ENCODE data around the gene HGFAC.
"Not testable (repeated sequence)": the region's sequence is repeated elsewhere in the genome, so short reads cannot be mapped to it uniquely, and the experiment has no call there.

Gene HGFAC

GRCh38 chr4:3410401-3411135 is 31.2 kb upstream of the HGFAC start:
- no peak for DNase-seq

GRCh38 chr4:3411190-3411589 is 30.6 kb upstream of the HGFAC start:
- DNase-seq; in situ Hi-C loops (cut with MboI; ENCODE audit: low pct_unique_long_range_greater_than_20kb, low sequenced_read_pairs): not testable (repeated sequence)

More at GRCh38 chr4:3410401-3411135, 31.2 kb upstream of the HGFAC start:
- in situ Hi-C loops (cut with MboI; ENCODE audit: low pct_unique_long_range_greater_than_20kb, low sequenced_read_pairs), result no loop called here

- in situ Hi-C loops (cut with MboI; ENCODE audit: low pct_unique_long_range_greater_than_20kb, low sequenced_read_pairs), result no loop called here
- DNase-seq, result no peak
These were observed 30.1 kb upstream of the HGFAC start for GRCh38 chr4:3411676-3412075.

- no peak for DNase-seq
- in situ Hi-C loops (cut with MboI; ENCODE audit: low pct_unique_long_range_greater_than_20kb, low sequenced_read_pairs), result no loop called here
These were observed 29.3 kb upstream of the HGFAC start for GRCh38 chr4:3412257-3413020.

- no peak for DNase-seq
- in situ Hi-C loops (cut with MboI; ENCODE audit: low pct_unique_long_range_greater_than_20kb, low sequenced_read_pairs), result no loop called here
These were observed 28.5 kb upstream of the HGFAC start for GRCh38 chr4:3413217-3413671.

- in situ Hi-C loops (cut with MboI; ENCODE audit: low pct_unique_long_range_greater_than_20kb, low sequenced_read_pairs), result no loop called here
- no peak for DNase-seq
These were observed 27.9 kb upstream of the HGFAC start for GRCh38 chr4:3413675-3414420.

- DNase-seq, result peak; percentile 75
- in situ Hi-C loops (cut with MboI; ENCODE audit: low pct_unique_long_range_greater_than_20kb, low sequenced_read_pairs), result no loop called here
These were observed 27.1 kb upstream of the HGFAC start for GRCh38 chr4:3414421-3415279.

GRCh38 chr4:3415471-3416141 is 26.2 kb upstream of the HGFAC start:
- no peak for DNase-seq
- in situ Hi-C loops (cut with MboI; ENCODE audit: low pct_unique_long_range_greater_than_20kb, low sequenced_read_pairs), result no loop called here

- DNase-seq, result no peak
- in situ Hi-C loops (cut with MboI; ENCODE audit: low pct_unique_long_range_greater_than_20kb, low sequenced_read_pairs), result no loop called here
These were observed 25.5 kb upstream of the HGFAC start for GRCh38 chr4:3416270-3416669.

- DNase-seq, result no peak
- in situ Hi-C loops (cut with MboI; ENCODE audit: low pct_unique_long_range_greater_than_20kb, low sequenced_read_pairs), result no loop called here
These were observed 24.9 kb upstream of the HGFAC start for GRCh38 chr4:3416821-3417221.

- in situ Hi-C loops (cut with MboI; ENCODE audit: low pct_unique_long_range_greater_than_20kb, low sequenced_read_pairs), result no loop called here
- DNase-seq, result no peak
These were observed 24.3 kb upstream of the HGFAC start for GRCh38 chr4:3417448-3417847.

- in situ Hi-C loops (cut with MboI; ENCODE audit: low pct_unique_long_range_greater_than_20kb, low sequenced_read_pairs), result no loop called here
- no peak for DNase-seq
These were observed 23.6 kb upstream of the HGFAC start for GRCh38 chr4:3418029-3418762.

GRCh38 chr4:3419836-3420605 is 21.7 kb upstream of the HGFAC start:
- DNase-seq, result no peak
- in situ Hi-C loops (cut with MboI; ENCODE audit: low pct_unique_long_range_greater_than_20kb, low sequenced_read_pairs), result no loop called here

GRCh38 chr4:3420606-3420955 is 21.2 kb upstream of the HGFAC start:
- no peak for DNase-seq
- in situ Hi-C loops (cut with MboI; ENCODE audit: low pct_unique_long_range_greater_than_20kb, low sequenced_read_pairs), result no loop called here

GRCh38 chr4:3420956-3421355 is 20.8 kb upstream of the HGFAC start:
- in situ Hi-C loops (cut with MboI; ENCODE audit: low pct_unique_long_range_greater_than_20kb, low sequenced_read_pairs), result no loop called here
- no peak for DNase-seq

- no peak for DNase-seq
- in situ Hi-C loops (cut with MboI; ENCODE audit: low pct_unique_long_range_greater_than_20kb, low sequenced_read_pairs), result no loop called here
These were observed 20.3 kb upstream of the HGFAC start for GRCh38 chr4:3421470-3421869.

- in situ Hi-C loops (cut with MboI; ENCODE audit: low pct_unique_long_range_greater_than_20kb, low sequenced_read_pairs), result no loop called here
- no peak for DNase-seq
These were observed 19.4 kb upstream of the HGFAC start for GRCh38 chr4:3422241-3422801.
